ENCODE measurements around the gene ABCA2. TPM values are rescaled to one million over a fixed set of nuclear protein-coding genes. Genes with fewer than 3 reads are reported as not detected.

ABCA2 gene
- total and polyA plus RNA-seq, 9 of the 15 experiments (the other 6 are each of a cell fraction or from before 2014, with no cell fraction given) = 0.69 to 16.3 (median 6.1) TPM; not detected in 2

GRCh38 chr9:136970361-136970760 lies 57.7 kb downstream of the ABCA2 start:
- no peak for TF ChIP-seq POLR2B (IDR thresholded peaks at IDR 0.05; ENCODE audit: low read depth, partially characterized antibody)
- Histone ChIP-seq H3K4me3 (no peak overlapping the region), H3K4me2 (ENCODE audit: insufficient read depth, low read length) (no peak overlapping the region), H3K9me1 (ENCODE audit: control insufficient read depth, insufficient read depth, low read length) (no peaks in the 10 kb centered on the region), H3K36me3 (ENCODE audit: control insufficient read depth, insufficient read depth, low read length) (no peaks in the 10 kb centered on the region), H3K27me3 (ENCODE audit: control insufficient read depth in 2 of 2, insufficient read depth in 2 of 2, low read length in 2 of 2) (no peaks in the 10 kb centered on the region), H4K20me1 (replicated peaks; ENCODE audit: control insufficient read depth, insufficient read depth, low read length) (no peaks in the 10 kb centered on the region), H3K4me1 (replicated peaks in 1 of 2; ENCODE audit: control insufficient read depth in 2 of 2, insufficient read depth in 2 of 2, low read length in 2 of 2) (peaks cover 8 to 76% of the 10 kb centered on the region in 2 experiments; a peak in 4 of 5 replicates), H2AFZ (ENCODE audit: low read depth, low read length) (no peak overlapping the region), H3K27ac (ENCODE audit: extremely low read depth, low read depth, low read length) (no peak overlapping the region), H3K79me2 (ENCODE audit: control insufficient read depth, insufficient read depth, low read length) (no peaks in the 10 kb centered on the region), H3K9me3 (replicated peaks; ENCODE audit: control insufficient read depth, insufficient read depth, low read depth, low read length) (no peaks in the 10 kb centered on the region), H3K9ac (ENCODE audit: insufficient read depth in 1 of 2, low read depth in 2 of 2, low read length in 2 of 2) (peak overlapping the region in 1 of 2 experiments; percentile 35; a peak in 1 of 4 replicates)
- ChIA-PET POLR2A (interaction anchor here (0.7 to 0.9 kb wide), 2 partner anchors 10 to 646 kb away, joined by 3 to 4 read pairs; no protein-coding TSS in a partner anchor), CTCF (ENCODE audit: low intra/inter-chr PET ratio) (no interaction called here)
- intact Hi-C loops (cut with micrococcal nuclease) (no loop called here), in situ Hi-C loops (cut with MboI) (no loop called here)
- no peak for ATAC-seq
- no peak for DNase-seq (ENCODE audit: extremely low read depth in 1 of 4, low spot score in 3 of 4)
- BruUV-seq (replicated peaks) = no TSS peak
- no peak for FAIRE-seq
- 64% methylated on average over 11 of the region's 11 CpGs for WGBS (ENCODE audit: insufficient coverage, low coverage, missing lambda C conversion rate)

GRCh38 chr9:136969774-136970173 lies 58.3 kb downstream of the ABCA2 start:
- DNase-seq (ENCODE audit: extremely low read depth in 1 of 4, low spot score in 3 of 4) = no peak
- Histone ChIP-seq H3K9ac (ENCODE audit: insufficient read depth in 1 of 2, low read depth in 2 of 2, low read length in 2 of 2) (peak overlapping the region in 1 of 2 experiments; percentile 35; a peak in 1 of 4 replicates), H3K4me2 (ENCODE audit: insufficient read depth, low read length) (no peak overlapping the region), H3K4me3 (no peak overlapping the region), H3K9me1 (ENCODE audit: control insufficient read depth, insufficient read depth, low read length) (no peaks in the 10 kb centered on the region), H3K27ac (ENCODE audit: extremely low read depth, low read depth, low read length) (no peak overlapping the region), H3K27me3 (ENCODE audit: control insufficient read depth in 2 of 2, insufficient read depth in 2 of 2, low read length in 2 of 2) (no peaks in the 10 kb centered on the region), H3K36me3 (ENCODE audit: control insufficient read depth, insufficient read depth, low read length) (no peaks in the 10 kb centered on the region), H3K4me1 (replicated peaks in 1 of 2; ENCODE audit: control insufficient read depth in 2 of 2, insufficient read depth in 2 of 2, low read length in 2 of 2) (peaks cover 10 to 76% of the 10 kb centered on the region in 2 experiments; a peak in 4 of 5 replicates), H4K20me1 (replicated peaks; ENCODE audit: control insufficient read depth, insufficient read depth, low read length) (no peaks in the 10 kb centered on the region), H2AFZ (ENCODE audit: low read depth, low read length) (no peak overlapping the region), H3K79me2 (ENCODE audit: control insufficient read depth, insufficient read depth, low read length) (no peaks in the 10 kb centered on the region), H3K9me3 (replicated peaks; ENCODE audit: control insufficient read depth, insufficient read depth, low read depth, low read length) (no peaks in the 10 kb centered on the region)
- ChIA-PET POLR2A (interaction anchor here (0.7 to 0.9 kb wide), 2 partner anchors 9 to 646 kb away, joined by 3 to 4 read pairs; no protein-coding TSS in a partner anchor), CTCF (ENCODE audit: low intra/inter-chr PET ratio) (no interaction called here)
- intact Hi-C loops (cut with micrococcal nuclease) = no loop called here
- in situ Hi-C loops (cut with MboI) = no loop called here
- no peak for ATAC-seq
- WGBS (ENCODE audit: insufficient coverage, low coverage, missing lambda C conversion rate) = no CpG with 5 or more reads among the region's 5 CpGs
- TF ChIP-seq POLR2AphosphoS5 (IDR thresholded peaks at IDR 0.05; ENCODE audit: control insufficient read depth, insufficient read depth, low read depth, low read length) = no peak
- no peak for TF ChIP-seq ZNF589 (CRISPR knock-in tag; IDR thresholded peaks at IDR 0.05; ENCODE audit: low read depth)
- TF ChIP-seq KDM2B (CRISPR knock-in tag; IDR thresholded peaks at IDR 0.05) = no peak
- peak; percentile 19; the same call in 1 of the 2 replicates for TF ChIP-seq ZBTB7A (IDR thresholded peaks at IDR 0.05; ENCODE audit: borderline replicate concordance, control insufficient read depth, low read depth, low read length)
- no peak for FAIRE-seq
- no TSS peak for BruUV-seq (replicated peaks)
